Calu3 (cell line): ENCODE measurements around the gene TUBB2A. TPM values are rescaled to one million over a fixed set of nuclear protein-coding genes. Genes with fewer than 3 reads are reported as not detected.
"Not testable (repeated sequence)": the region's sequence is repeated elsewhere in the genome, so short reads cannot be mapped to it uniquely, and the experiment has no call there.

Source experiments
- BruUV-seq: library from RNA; stranded (reverse); fragments of 400-500 nt; replicated peaks from 2 replicates; lab custom pipeline; 2021; lab: Mats Ljungman, UMichigan
- CTCF ChIA-PET: fragments of 300-600 bp; sonication (Branson Sonifier 250); formaldehyde crosslinking; loops from one replicate; lab custom pipeline; 2022; ENCODE audit warnings: antibody characterized with exemption; lab: Charles Lee
- DNase-seq: peaks from one replicate; pipeline ENCODE4 v3.0.0; 2022
- H3K27ac Mint-ChIP-seq: one replicate; pipeline ENCODE4 v1.8.0; 2022; ENCODE audit warnings: mixed read lengths; ENCODE audit not compliant: unreplicated experiment
- H3K27me3 Mint-ChIP-seq: one replicate; pipeline ENCODE4 v1.8.0; 2022; ENCODE audit warnings: mixed read lengths; ENCODE audit not compliant: unreplicated experiment
- H3K36me3 Mint-ChIP-seq: one replicate; pipeline ENCODE4 v1.8.0; 2022; ENCODE audit warnings: mild to moderate bottlenecking, moderate library complexity, mixed read lengths; ENCODE audit not compliant: insufficient read depth, unreplicated experiment
- H3K4me1 Mint-ChIP-seq: one replicate; pipeline ENCODE4 v1.8.0; 2022; ENCODE audit warnings: mild to moderate bottlenecking, low read depth, mixed read lengths; ENCODE audit not compliant: unreplicated experiment
- H3K4me3 Mint-ChIP-seq: one replicate; pipeline ENCODE4 v1.8.0; 2022; ENCODE audit warnings: mild to moderate bottlenecking, low read depth, moderate library complexity, mixed read lengths; ENCODE audit not compliant: unreplicated experiment
- H3K9me3 Mint-ChIP-seq: one replicate; pipeline ENCODE4 v1.8.0; 2022; ENCODE audit warnings: low read depth, mixed read lengths; ENCODE audit not compliant: unreplicated experiment
- CTCF ChIP-seq: fragments of 200-600 bp; IDR thresholded peaks from one replicate; pipeline ENCODE4 v1.8.0; 2022; ENCODE audit warnings: antibody characterized with exemption; ENCODE audit not compliant: unreplicated experiment
- intact Hi-C: fragments of 100-400 bp; cut with micrococcal nuclease; formaldehyde crosslinking; loops from one replicate; pipeline ENCODE4 v1.10.0; 2022; ENCODE audit not compliant: unreplicated experiment
- total RNA-seq: library from RNA; stranded (reverse); gene quantifications from 2 replicates; pipeline ENCODE4 v1.2.3, GENCODE V29; 2022

The TUBB2A gene
- total RNA-seq, 1 experiment from 2014 or later: 17.6 TPM

GRCh38 chr6:3186974-3187382 lies 29.6 kb upstream of the TUBB2A start:
- CTCF ChIA-PET: no interaction called here
- H3K36me3 Mint-ChIP-seq: no peaks in the 10 kb centered on the region

GRCh38 chr6:3183066-3183465 lies 25.7 kb upstream of the TUBB2A start:
- H3K27ac Mint-ChIP-seq: no peak overlapping the region
- no peaks in the 10 kb centered on the region for H3K9me3 Mint-ChIP-seq
- DNase-seq: no peak
- intact Hi-C loops: no loop called here
- no peak overlapping the region for H3K4me3 Mint-ChIP-seq
- no peaks in the 10 kb centered on the region for H3K4me1 Mint-ChIP-seq
- CTCF ChIA-PET: no interaction called here
- no peaks in the 10 kb centered on the region for H3K36me3 Mint-ChIP-seq
- no peak for TF ChIP-seq CTCF
- BruUV-seq: no TSS peak
- H3K27me3 Mint-ChIP-seq: peaks cover 15% of the 10 kb centered on the region

More at GRCh38 chr6:3186974-3187382, 29.6 kb upstream of the TUBB2A start:
- BruUV-seq: no TSS peak
- TF ChIP-seq CTCF: no peak
- peaks cover 15% of the 10 kb centered on the region for H3K27me3 Mint-ChIP-seq
- no peaks in the 10 kb centered on the region for H3K4me1 Mint-ChIP-seq
- intact Hi-C loops: no loop called here
- no peaks in the 10 kb centered on the region for H3K9me3 Mint-ChIP-seq
- DNase-seq: no peak
- H3K27ac Mint-ChIP-seq: no peak overlapping the region
- H3K4me3 Mint-ChIP-seq: no peak overlapping the region

GRCh38 chr6:3181105-3181504 lies 23.8 kb upstream of the TUBB2A start:
- Mint-ChIP-seq H3K27me3 (peaks cover 20% of the 10 kb centered on the region), H3K4me3 (no peak overlapping the region), H3K9me3 (no peaks in the 10 kb centered on the region), H3K36me3 (no peaks in the 10 kb centered on the region), H3K27ac (no peak overlapping the region), H3K4me1 (no peaks in the 10 kb centered on the region)
- no TSS peak for BruUV-seq
- CTCF ChIA-PET: no interaction called here
- TF ChIP-seq CTCF: no peak
- intact Hi-C loops: no loop called here
- DNase-seq: no peak

GRCh38 chr6:3179945-3180344 lies 22.6 kb upstream of the TUBB2A start:
- peaks cover 25% of the 10 kb centered on the region for H3K27me3 Mint-ChIP-seq
- BruUV-seq, intact Hi-C loops, H3K4me1 Mint-ChIP-seq, CTCF ChIA-PET, DNase-seq, H3K36me3 Mint-ChIP-seq, H3K27ac Mint-ChIP-seq, H3K4me3 Mint-ChIP-seq, H3K9me3 Mint-ChIP-seq: not testable (repeated sequence)

GRCh38 chr6:3178666-3179065 lies 21.3 kb upstream of the TUBB2A start:
- BruUV-seq, H3K9me3 Mint-ChIP-seq, DNase-seq, CTCF ChIA-PET, H3K36me3 Mint-ChIP-seq, H3K4me3 Mint-ChIP-seq, H3K27ac Mint-ChIP-seq, intact Hi-C loops, H3K4me1 Mint-ChIP-seq: not testable (repeated sequence)
- H3K27me3 Mint-ChIP-seq: peaks cover 13% of the 10 kb centered on the region
